Gastroesophageal sphincter (tissue), 3 donors: ENCODE measurements around the gene DEDD2.

ENCODE experiments used
- CTCF ChIP-seq, 4 experiments: fragments of 200-600 bp in 2 of 4; fragments of 450-650 bp in 2 of 4; sonication (generic) in 1 of 4; IDR thresholded peaks; one replicate each; pipeline ENCODE4 v1.5.1; 2017 to 2019; ENCODE audit warnings: antibody characterized with exemption in 4 of 4, mild to moderate bottlenecking in 2 of 4, moderate library complexity in 2 of 4
- POLR2A ChIP-seq, 2 donors: fragments of 450-650 bp; IDR thresholded peaks; one replicate each; pipeline ENCODE4 v1.6.1; 2017; ENCODE audit warnings: antibody characterized with exemption in 2 of 2, mild to moderate bottlenecking in 2 of 2, moderate library complexity in 1 of 2

DNA sequence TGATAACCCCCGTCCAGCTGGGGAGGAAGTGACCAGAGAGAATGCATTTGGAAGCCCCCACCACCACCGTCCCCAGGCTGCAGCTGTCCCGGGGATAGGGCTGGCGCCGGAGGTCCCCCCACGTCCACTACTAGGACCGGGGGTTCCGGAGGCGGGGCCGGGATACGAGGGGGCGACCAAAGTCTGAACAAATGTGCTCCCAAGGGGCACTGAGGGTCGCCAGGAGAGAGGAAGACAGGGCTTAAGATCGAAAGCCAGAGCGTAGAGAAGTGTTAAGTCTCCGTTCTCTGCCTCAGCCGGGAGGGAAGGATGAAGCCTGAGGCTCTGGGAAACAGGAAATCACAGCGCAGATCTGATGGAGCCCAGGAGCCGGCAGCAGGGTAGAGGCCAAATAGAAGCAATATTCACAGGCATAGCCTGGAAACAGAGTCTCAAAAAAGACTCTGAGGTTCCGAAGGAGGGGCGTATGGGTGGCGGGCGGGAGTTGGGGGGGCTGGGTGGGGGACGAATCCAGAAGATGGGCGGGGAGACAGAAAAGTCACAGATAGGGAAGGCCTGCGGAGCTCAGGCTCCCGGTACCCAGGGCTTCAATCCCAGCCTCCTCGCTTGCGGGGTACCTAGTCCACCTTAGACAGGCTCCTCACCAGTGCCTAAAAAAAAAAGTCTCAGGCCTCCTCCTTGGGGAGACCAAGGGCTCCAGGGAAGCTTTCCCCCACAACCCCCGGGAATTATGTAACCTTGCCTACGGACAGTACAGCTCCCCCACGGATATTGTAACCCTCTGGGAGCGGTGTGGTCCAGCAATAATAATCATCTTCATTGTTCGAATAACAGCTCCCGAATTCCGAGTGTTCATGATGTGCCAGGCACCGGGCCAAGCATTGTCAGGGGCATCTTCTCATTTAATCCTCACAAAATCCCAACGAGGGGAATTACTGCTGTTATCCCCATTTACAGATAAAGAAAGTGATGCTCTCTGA is 38.6 kb upstream of the DEDD2 start:
- no peak for TF ChIP-seq CTCF (IDR thresholded peaks at IDR 0.05)
- peak in 1 of 2 donors; percentile 10 for TF ChIP-seq POLR2A (IDR thresholded peaks at IDR 0.05)
